H7 (cell line): ENCODE results near the gene UBE2G1. TPM values are rescaled to one million over a fixed set of nuclear protein-coding genes. Genes with fewer than 3 reads are reported as not detected.

Experiments used
- DNase-seq: peaks from one replicate; pipeline ENCODE4 v3.0.0; 2012
- H3K27me3 ChIP-seq: 2 replicates; pipeline ENCODE4 v1.6.0; 2011; ENCODE audit warnings: mild to moderate bottlenecking, low read length; ENCODE audit not compliant: control insufficient read depth, insufficient read depth
- H3K36me3 ChIP-seq: replicated peaks from 2 replicates; pipeline ENCODE4 v1.5.1; 2011; ENCODE audit warnings: low read length; ENCODE audit not compliant: control insufficient read depth, insufficient read depth
- H3K4me3 ChIP-seq: 2 replicates; pipeline ENCODE4 v1.5.1; 2011; ENCODE audit warnings: low read depth, mild to moderate bottlenecking, control low read depth, low read length, moderate library complexity; ENCODE audit not compliant: insufficient read depth
- total RNA-seq: library from RNA; depleted of rRNA; stranded (reverse); fragments of >200 nt; shearing (Covaris generic); gene quantifications from 2 replicates; pipeline ENCODE4 v1.2.3, GENCODE V29; 2014; rRNA removed

UBE2G1 gene, protein sequence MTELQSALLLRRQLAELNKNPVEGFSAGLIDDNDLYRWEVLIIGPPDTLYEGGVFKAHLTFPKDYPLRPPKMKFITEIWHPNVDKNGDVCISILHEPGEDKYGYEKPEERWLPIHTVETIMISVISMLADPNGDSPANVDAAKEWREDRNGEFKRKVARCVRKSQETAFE
- total RNA-seq = 99.9 and 127 TPM in 2 replicates

GRCh38 chr17:4366327-4367063 is at the start of gene UBE2G1:
TSS of gene UBE2G1 (minus strand) at chr17:4366675. CDS start at chr17:4366316, 359 bp downstream.
- Histone ChIP-seq H3K4me3 (peak within 1 kb of the TSS; percentile 97), H3K36me3 (no peaks in the 10 kb centered on the region; the same call in 1 of the 2 replicates), H3K27me3 (no peaks in the 10 kb centered on the region)
- peak; percentile 99 for DNase-seq

DNA sequence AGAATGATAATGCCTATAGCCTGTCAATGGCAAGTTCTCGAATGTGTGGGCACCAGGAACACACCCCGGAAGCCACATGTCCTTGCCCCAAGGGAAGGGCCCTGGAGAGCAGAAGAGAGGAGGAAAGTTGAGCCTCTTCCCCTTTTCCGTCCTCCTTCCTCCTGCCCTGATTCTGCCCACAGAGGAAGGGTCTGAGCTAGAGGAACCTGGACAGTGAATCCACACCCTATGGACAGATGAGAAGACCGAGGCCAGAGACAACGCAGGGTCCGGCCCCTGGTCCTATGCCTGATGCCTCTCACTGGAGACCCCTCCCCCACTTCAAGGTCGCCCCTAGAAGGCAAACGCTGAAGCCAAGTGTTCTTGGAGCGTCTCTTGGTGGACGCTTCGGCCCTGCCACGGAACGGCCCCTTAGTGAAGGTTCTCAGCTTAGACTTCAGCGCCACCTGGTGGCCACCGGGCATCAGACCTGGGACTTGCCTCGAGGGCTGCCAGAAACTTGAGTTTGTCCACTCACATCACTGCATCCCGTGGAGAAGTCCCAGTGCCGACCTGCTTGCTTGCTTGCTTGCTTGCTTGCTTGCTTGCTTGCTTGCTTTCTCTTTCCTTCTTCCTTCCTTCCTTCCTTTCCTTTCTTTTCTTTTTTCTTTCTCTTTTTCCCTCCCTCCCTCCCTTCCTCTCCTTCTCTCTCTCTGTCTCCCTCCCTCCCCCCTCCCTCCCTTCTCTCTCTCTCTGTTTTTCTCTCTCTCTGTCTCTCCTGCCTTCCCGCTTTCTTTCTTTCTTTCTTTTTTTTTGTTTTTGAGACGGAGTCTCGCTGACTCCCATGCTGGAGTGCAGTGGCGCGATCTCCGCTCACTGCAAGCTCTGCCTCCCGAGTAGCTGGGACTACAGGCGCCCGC is 46.7 kb upstream of the UBE2G1 start:
- Histone ChIP-seq H3K27me3 (no peaks in the 10 kb centered on the region), H3K36me3 (no peaks in the 10 kb centered on the region), H3K4me3 (no peak overlapping the region)
- DNase-seq = peak; percentile 87

DNA sequence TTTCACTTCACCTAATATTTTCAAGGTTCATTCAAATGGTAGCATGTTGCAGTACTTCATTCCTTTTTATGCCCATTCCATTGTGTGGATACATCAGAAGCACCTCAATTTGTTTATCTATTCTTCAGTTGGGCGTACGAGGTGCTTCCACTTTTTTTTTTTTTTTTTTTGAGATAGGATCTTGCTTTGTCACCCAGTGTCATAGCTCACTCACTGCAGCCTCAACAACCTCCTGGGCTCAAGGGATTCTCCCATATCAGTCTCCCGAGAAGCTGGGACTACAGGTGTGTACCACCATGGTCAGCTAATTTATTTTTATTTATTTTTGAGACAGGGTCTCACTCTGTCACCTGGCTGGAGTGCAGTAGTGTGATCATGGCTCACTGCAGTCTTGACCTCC is 44.7 kb upstream of the UBE2G1 start:
- Histone ChIP-seq H3K27me3 (no peaks in the 10 kb centered on the region), H3K4me3 (no peak overlapping the region)

GRCh38 chr17:4409659-4410058 is 43.2 kb upstream of the UBE2G1 start:
- no peak overlapping the region for H3K4me3 ChIP-seq
- H3K36me3 ChIP-seq = no peaks in the 10 kb centered on the region
- DNase-seq = no peak
- H3K27me3 ChIP-seq = no peaks in the 10 kb centered on the region

More for the DNA sequence above, 44.7 kb upstream of the UBE2G1 start:
- no peak for DNase-seq
- H3K36me3 ChIP-seq = no peaks in the 10 kb centered on the region

GRCh38 chr17:4407851-4408250 is 41.4 kb upstream of the UBE2G1 start:
- DNase-seq = no peak
- no peak overlapping the region for H3K4me3 ChIP-seq
- H3K27me3 ChIP-seq = no peaks in the 10 kb centered on the region
- H3K36me3 ChIP-seq = no peaks in the 10 kb centered on the region

- Histone ChIP-seq H3K36me3 (no peaks in the 10 kb centered on the region), H3K27me3 (no peaks in the 10 kb centered on the region), H3K4me3 (no peak overlapping the region)
- DNase-seq = no peak
Measured at GRCh38 chr17:4407216-4407615, 40.7 kb upstream of the UBE2G1 start.

- H3K4me3 ChIP-seq = no peak overlapping the region
- H3K36me3 ChIP-seq = no peaks in the 10 kb centered on the region
- no peak for DNase-seq
- no peaks in the 10 kb centered on the region for H3K27me3 ChIP-seq
Measured at GRCh38 chr17:4406386-4406785, 39.9 kb upstream of the UBE2G1 start.

- Histone ChIP-seq H3K27me3 (no peaks in the 10 kb centered on the region), H3K36me3 (no peaks in the 10 kb centered on the region), H3K4me3 (no peak overlapping the region)
- DNase-seq = no peak
Measured at GRCh38 chr17:4405699-4406098, 39.2 kb upstream of the UBE2G1 start.

GRCh38 chr17:4405038-4405669 is 38.7 kb upstream of the UBE2G1 start:
- Histone ChIP-seq H3K36me3 (no peaks in the 10 kb centered on the region), H3K27me3 (no peaks in the 10 kb centered on the region), H3K4me3 (no peak overlapping the region)
- DNase-seq = no peak

DNA sequence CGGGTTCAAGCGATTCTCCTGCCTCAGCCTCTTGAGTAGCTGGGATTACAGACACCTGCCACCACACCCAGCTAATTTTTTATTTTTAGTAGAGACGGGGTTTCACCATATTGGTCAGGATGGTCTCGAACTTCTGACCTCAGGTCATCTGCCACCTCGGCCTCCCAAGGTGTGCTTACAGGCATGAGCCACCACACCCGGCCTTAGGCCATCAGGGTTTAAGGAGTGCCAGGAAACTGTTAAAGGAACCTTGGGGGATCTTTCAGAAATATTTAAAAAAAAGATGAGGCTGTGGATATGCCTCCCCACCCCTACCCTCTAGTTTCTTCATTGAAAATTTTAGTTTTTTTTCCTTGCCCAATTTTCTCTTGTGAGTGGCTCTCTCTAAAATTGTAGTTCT is 31.4 kb upstream of the UBE2G1 start:
- Histone ChIP-seq H3K27me3 (no peaks in the 10 kb centered on the region), H3K4me3 (no peak overlapping the region), H3K36me3 (no peaks in the 10 kb centered on the region)
- no peak for DNase-seq

DNA sequence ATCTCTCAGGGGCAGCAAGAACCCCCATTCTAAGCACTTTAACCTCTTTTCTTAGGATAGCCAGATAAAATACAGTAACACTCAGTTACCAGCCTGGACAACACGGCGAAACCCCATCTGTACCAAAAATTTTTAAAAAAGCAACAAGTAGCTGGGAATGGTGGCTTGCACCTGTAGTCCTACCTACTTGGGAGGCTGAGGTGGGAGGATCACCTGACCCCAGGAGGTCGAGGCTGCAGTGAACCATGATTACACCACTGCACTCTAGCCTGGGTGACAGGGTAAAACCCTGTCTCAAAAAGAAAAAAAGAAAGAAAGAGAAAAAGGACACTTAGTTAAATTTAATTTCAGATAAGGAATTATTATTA is 28.6 kb upstream of the UBE2G1 start:
- DNase-seq = no peak
- Histone ChIP-seq H3K36me3 (no peaks in the 10 kb centered on the region), H3K4me3 (no peak overlapping the region), H3K27me3 (no peaks in the 10 kb centered on the region)

DNA sequence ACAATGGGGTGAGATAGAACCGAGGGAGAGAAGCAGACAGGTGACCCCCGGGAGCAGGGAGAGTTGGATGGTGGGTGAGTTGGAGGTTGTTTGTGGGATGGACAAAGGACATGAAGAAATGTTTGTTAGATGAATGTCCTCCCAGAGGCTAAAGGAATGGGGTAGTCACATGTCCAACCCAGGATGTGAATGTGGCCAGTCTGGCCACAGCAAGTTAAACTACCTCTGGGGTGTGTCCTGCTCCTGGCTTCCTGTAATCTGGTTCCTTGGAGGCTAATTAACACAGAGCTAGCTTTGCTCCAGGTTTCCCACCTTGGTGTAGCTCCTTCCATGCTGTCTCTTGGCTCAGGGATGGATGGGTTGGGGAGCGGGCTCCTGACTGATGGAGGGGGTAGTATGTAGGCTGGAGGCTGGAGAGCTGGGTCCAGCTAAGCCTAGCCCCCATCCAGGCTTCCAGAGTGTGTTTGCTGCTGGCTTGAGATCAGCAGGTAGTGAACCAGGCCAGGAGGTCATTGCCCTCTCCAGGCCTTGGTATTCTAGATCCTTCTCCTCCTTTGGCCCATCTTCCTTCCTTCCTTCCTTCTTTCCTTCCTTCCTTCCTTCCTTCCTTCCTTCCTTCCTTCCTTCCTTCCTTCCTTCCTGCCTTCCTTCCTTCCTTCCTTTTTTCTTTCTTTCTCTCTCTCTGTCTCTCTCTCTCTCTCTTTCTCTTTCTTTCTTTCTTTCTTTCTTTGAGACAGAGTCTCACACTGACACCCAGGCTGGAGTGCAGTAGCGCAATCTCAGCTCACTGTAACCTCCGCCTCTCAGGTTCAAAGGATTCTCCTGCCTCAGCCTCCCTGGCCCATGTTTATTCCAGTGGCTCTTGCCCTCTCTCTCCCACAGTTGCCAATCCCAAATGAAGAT is 28.0 kb upstream of the UBE2G1 start:
- DNase-seq = no peak

GRCh38 chr17:4393806-4394205 is 27.3 kb upstream of the UBE2G1 start:
- no peaks in the 10 kb centered on the region for H3K36me3 ChIP-seq
- no peaks in the 10 kb centered on the region for H3K27me3 ChIP-seq
- no peak overlapping the region for H3K4me3 ChIP-seq
- peak; percentile 34 for DNase-seq

More for the DNA sequence above, 28.0 kb upstream of the UBE2G1 start:
- Histone ChIP-seq H3K36me3 (no peaks in the 10 kb centered on the region), H3K4me3 (no peak overlapping the region), H3K27me3 (no peaks in the 10 kb centered on the region)
